Fibroblast of lung (primary cell): ENCODE results near the gene CECR2. TPM values are rescaled to one million over a fixed set of nuclear protein-coding genes. Genes with fewer than 3 reads are reported as not detected.

Source experiments
- DNase-seq, 2 donors: peaks; one replicate each; pipeline versions ENCODE4 v3.0.0 to v3.0.0-alpha.2; 2010; ENCODE audit warnings: low read depth in 2 of 2
- H2AFZ ChIP-seq: 2 replicates; pipeline ENCODE4 v1.5.1; 2012; ENCODE audit warnings: low read length, control low read depth, inconsistent platforms
- H3K27ac ChIP-seq: 2 replicates; pipeline ENCODE4 v1.5.1; 2011; ENCODE audit warnings: low read length, control low read depth; ENCODE audit not compliant: insufficient read depth
- H3K27me3 ChIP-seq: 2 replicates; pipeline ENCODE4 v1.5.1; 2011; ENCODE audit warnings: mild to moderate bottlenecking, low read length; ENCODE audit not compliant: control insufficient read depth, insufficient read depth
- H3K36me3 ChIP-seq: 2 replicates; pipeline ENCODE4 v1.5.1; 2011; ENCODE audit warnings: low read length; ENCODE audit not compliant: control insufficient read depth, insufficient read depth
- H3K4me1 ChIP-seq: 2 replicates; pipeline ENCODE4 v1.5.1; 2011; ENCODE audit warnings: low read length; ENCODE audit not compliant: control insufficient read depth, insufficient read depth; ENCODE audit errors: extremely low read depth
- H3K4me2 ChIP-seq: 2 replicates; pipeline ENCODE4 v1.5.1; 2011; ENCODE audit warnings: low read length, control low read depth; ENCODE audit not compliant: insufficient read depth; ENCODE audit errors: extremely low read depth
- H3K4me3 ChIP-seq, 4 experiments: fragments of 200-600 bp in 1 of 4; sonication (generic) in 1 of 4; replicated peaks in 1 of 4; 2 replicates each; pipeline ENCODE4 v1.5.1; 2011 to 2016; ENCODE audit warnings: low read length in 4 of 4, low read depth in 3 of 4, mild to moderate bottlenecking in 3 of 4, control low read depth in 2 of 4, inconsistent platforms in 1 of 4, mixed read lengths in 1 of 4; ENCODE audit not compliant: insufficient read depth in 1 of 4; ENCODE audit errors: control extremely low read depth in 1 of 4
- H3K79me2 ChIP-seq: 2 replicates; pipeline ENCODE4 v1.5.1; 2012; ENCODE audit warnings: mild to moderate bottlenecking, low read length, inconsistent platforms; ENCODE audit not compliant: control insufficient read depth, insufficient read depth
- H3K9ac ChIP-seq: 2 replicates; pipeline ENCODE4 v1.5.1; 2011; ENCODE audit warnings: mild to moderate bottlenecking, low read length, control low read depth; ENCODE audit not compliant: insufficient read depth
- H3K9me3 ChIP-seq: 2 replicates; pipeline ENCODE4 v1.5.1; 2012; ENCODE audit warnings: low read depth, low read length; ENCODE audit not compliant: control insufficient read depth, insufficient read depth
- H4K20me1 ChIP-seq: 2 replicates; pipeline ENCODE4 v1.5.1; 2011; ENCODE audit warnings: low read length; ENCODE audit not compliant: control insufficient read depth, insufficient read depth; ENCODE audit errors: extremely low read depth
- CTCF ChIP-seq, 2 donors: IDR thresholded peaks in 1 of 2; conservative IDR thresholded peaks in 1 of 2; 1 replicate in 1 of 2; 2 replicates in 1 of 2; pipeline ENCODE4 v1.5.1; 2011 to 2012; ENCODE audit warnings: low read length in 2 of 2, control low read depth in 1 of 2, inconsistent platforms in 1 of 2, low read depth in 1 of 2, mild to moderate bottlenecking in 1 of 2
- EZH2 ChIP-seq: IDR thresholded peaks from 2 replicates; pipeline ENCODE4 v1.5.1; 2012; ENCODE audit warnings: low read length, control low read depth, mild to moderate bottlenecking; ENCODE audit errors: missing control alignments
- polyA plus RNA-seq, 2 donors: library from polyadenylated mRNA; depleted of rRNA in 1 of 2; stranded (reverse) in 1 of 2; unstranded in 1 of 2; fragments of >200 nt; gene quantifications; 2 replicates each; pipeline ENCODE4 v1.2.1, GENCODE V29; 2011 to 2012; ENCODE audit warnings: missing spikeins in 1 of 2
- total RNA-seq: library from RNA; depleted of rRNA; stranded (reverse); fragments of >200 nt; gene quantifications from 2 replicates; pipeline ENCODE4 v1.2.1, GENCODE V29; 2014

Gene CECR2
- total and polyA plus RNA-seq, 2 donors (not counting 1 experiment from before 2014, with no cell fraction given): under 0.01 to 0.09 TPM

- Histone ChIP-seq H3K79me2 (no peaks in the 10 kb centered on the region), H3K4me1 (no peaks in the 10 kb centered on the region), H3K36me3 (no peaks in the 10 kb centered on the region), H3K9me3 (no peaks in the 10 kb centered on the region), H3K27ac (no peak overlapping the region), H3K9ac (no peak overlapping the region), H3K27me3 (no peaks in the 10 kb centered on the region), H3K4me2 (no peak overlapping the region), H4K20me1 (no peaks in the 10 kb centered on the region), H2AFZ (no peak overlapping the region), H3K4me3 (no peak overlapping the region)
- TF ChIP-seq EZH2: no peak
- TF ChIP-seq CTCF (conservative IDR thresholded peaks at IDR 0.05 in 1 of 2, IDR thresholded peaks at IDR 0.05 in 1 of 2; ENCODE audit: low read depth in 1 of 2, low read length in 2 of 2): no peak
- DNase-seq: no peak
Measured at GRCh38 chr22:17402293-17402692, 33.0 kb downstream of the CECR2 start.

- Histone ChIP-seq H3K4me2 (no peak overlapping the region), H2AFZ (no peak overlapping the region), H3K36me3 (no peaks in the 10 kb centered on the region), H3K4me3 (no peak overlapping the region), H3K27ac (no peak overlapping the region), H3K27me3 (no peaks in the 10 kb centered on the region), H3K79me2 (no peaks in the 10 kb centered on the region), H3K9ac (no peak overlapping the region), H3K4me1 (no peaks in the 10 kb centered on the region), H3K9me3 (no peaks in the 10 kb centered on the region), H4K20me1 (no peaks in the 10 kb centered on the region)
- DNase-seq: no peak
- TF ChIP-seq EZH2: no peak
- TF ChIP-seq CTCF (conservative IDR thresholded peaks at IDR 0.05 in 1 of 2, IDR thresholded peaks at IDR 0.05 in 1 of 2; ENCODE audit: low read depth in 1 of 2, low read length in 2 of 2): no peak
Measured at GRCh38 chr22:17403906-17404305, 34.6 kb downstream of the CECR2 start.

GRCh38 chr22:17407643-17408042 lies 38.4 kb downstream of the CECR2 start:
- Histone ChIP-seq H3K4me1 (no peaks in the 10 kb centered on the region), H3K4me2 (no peak overlapping the region), H3K27me3 (no peaks in the 10 kb centered on the region), H3K27ac (no peak overlapping the region), H3K79me2 (no peaks in the 10 kb centered on the region), H4K20me1 (no peaks in the 10 kb centered on the region), H2AFZ (no peak overlapping the region), H3K9ac (no peak overlapping the region), H3K4me3 (no peak overlapping the region), H3K36me3 (no peaks in the 10 kb centered on the region), H3K9me3 (no peaks in the 10 kb centered on the region)
- peak in 1 of 2 donors; percentile 53 for DNase-seq
- no peak for TF ChIP-seq EZH2
- TF ChIP-seq CTCF (conservative IDR thresholded peaks at IDR 0.05 in 1 of 2, IDR thresholded peaks at IDR 0.05 in 1 of 2; ENCODE audit: low read depth in 1 of 2, low read length in 2 of 2): no peak
